HT-29 (cell line): ENCODE results near the gene SUV39H1. TPM values are rescaled to one million over a fixed set of nuclear protein-coding genes. Genes with fewer than 3 reads are reported as not detected.
"Not testable (repeated sequence)": the region's sequence is repeated elsewhere in the genome, so short reads cannot be mapped to it uniquely, and the experiment has no call there.

Source experiments
- DNase-seq: peaks from one replicate; pipeline ENCODE4 v3.0.0-alpha.2; 2015; ENCODE audit warnings: low spot score
- total RNA-seq: library from RNA; depleted of rRNA; stranded (reverse); fragments of >200 nt; shearing (Covaris generic); gene quantifications from 2 replicates; pipeline ENCODE4 v1.2.3, GENCODE V29; 2014; rRNA removed

The SUV39H1 gene, protein sequence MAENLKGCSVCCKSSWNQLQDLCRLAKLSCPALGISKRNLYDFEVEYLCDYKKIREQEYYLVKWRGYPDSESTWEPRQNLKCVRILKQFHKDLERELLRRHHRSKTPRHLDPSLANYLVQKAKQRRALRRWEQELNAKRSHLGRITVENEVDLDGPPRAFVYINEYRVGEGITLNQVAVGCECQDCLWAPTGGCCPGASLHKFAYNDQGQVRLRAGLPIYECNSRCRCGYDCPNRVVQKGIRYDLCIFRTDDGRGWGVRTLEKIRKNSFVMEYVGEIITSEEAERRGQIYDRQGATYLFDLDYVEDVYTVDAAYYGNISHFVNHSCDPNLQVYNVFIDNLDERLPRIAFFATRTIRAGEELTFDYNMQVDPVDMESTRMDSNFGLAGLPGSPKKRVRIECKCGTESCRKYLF
- 25.3 and 26.2 TPM in 2 replicates for total RNA-seq

GRCh38 chrX:48696301-48696908, at the start of gene SUV39H1:
Gene SUV39H1 (plus strand): TSS chrX:48696734. CDS start chrX:48696785, 51 bp downstream.
- DNase-seq, result peak; percentile 85

DNA sequence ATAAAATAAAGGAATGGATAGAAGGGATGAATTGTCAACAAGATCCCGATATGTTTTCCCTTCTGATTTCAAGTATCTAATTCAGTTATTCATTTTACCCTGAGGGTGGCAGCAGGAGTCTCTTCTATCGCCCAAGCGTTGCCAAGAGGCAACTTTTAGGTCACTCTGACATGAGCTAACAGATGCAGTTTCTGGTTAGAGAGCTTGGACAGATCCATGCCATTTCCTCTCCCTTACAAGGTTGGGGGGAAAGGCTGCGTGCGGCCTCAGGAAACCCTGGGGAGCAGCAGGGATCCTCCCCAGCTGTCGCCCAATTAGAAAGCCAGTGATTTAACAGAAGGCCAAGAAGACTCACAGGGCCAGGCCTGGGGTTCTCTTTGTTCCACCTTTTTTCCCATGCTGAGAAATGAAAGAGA, 48.2 kb upstream of the SUV39H1 start:
- DNase-seq, result peak; percentile 39

DNA sequence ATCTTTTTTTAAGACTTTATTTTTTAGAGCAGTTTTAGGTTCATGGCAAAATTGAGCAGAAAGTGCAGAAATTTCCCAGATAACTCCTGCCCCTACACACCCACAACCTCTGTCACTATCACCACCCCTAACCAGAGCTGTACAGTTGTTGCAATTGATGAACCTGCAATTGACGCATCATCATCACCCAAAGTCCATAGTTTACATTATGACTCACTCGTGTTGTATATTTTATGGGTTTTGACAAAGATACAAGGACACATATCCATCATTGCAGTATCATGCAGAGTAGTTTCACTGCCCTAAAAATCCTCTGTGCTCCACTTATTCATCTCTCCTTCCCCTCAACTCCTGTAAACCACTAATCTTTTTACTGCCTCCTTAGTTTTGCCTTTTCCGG, 47.4 kb upstream of the SUV39H1 start:
- no peak for DNase-seq

- not testable (repeated sequence) for DNase-seq
Observed at GRCh38 chrX:48652055-48652579, 44.4 kb upstream of the SUV39H1 start.

DNA sequence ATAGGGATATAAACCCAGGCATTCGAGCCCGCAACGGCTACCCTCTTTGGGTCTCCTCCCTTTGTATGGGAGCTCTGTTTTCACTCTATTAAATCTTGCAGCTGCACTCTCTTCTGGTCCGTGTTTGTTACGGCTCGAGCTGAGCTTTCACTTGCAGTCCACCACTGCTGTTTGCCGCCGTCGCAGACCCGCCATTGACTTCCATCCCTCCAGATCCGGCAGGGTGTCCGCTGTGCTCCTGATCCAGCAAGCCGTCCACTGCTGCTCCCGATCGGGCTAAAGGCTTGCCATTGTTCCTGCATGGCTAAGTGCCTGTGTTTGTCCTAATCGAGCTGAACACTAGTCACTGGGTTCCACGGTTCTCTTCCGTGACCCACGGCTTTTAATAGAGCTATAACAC, 41.8 kb upstream of the SUV39H1 start:
- DNase-seq, result not testable (repeated sequence)

GRCh38 chrX:48659686-48660085, 36.8 kb upstream of the SUV39H1 start:
- not testable (repeated sequence) for DNase-seq

- no peak for DNase-seq
Observed at GRCh38 chrX:48663241-48663640, 33.3 kb upstream of the SUV39H1 start.

DNA sequence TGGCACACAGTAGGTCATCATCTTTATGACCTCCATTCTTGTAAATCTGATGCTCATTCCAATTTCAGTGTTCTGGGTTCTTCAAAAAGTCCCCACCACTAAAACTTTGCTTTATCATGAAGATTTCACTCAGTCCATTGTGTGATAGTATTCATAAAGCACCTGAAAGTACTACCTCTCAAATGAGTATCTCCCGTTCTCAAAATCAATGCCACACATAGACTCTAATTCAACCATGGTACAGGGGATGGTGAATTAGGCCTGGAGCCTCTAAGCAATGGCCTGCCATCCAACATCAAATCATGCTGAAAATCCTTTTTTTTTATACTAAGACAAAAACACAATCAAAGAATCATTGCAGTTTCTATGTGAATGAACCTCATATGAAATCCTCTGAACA, 32.4 kb upstream of the SUV39H1 start:
- no peak for DNase-seq

GRCh38 chrX:48665991-48666390, 30.5 kb upstream of the SUV39H1 start:
- DNase-seq, result no peak

- no peak for DNase-seq
Observed at GRCh38 chrX:48666649-48667048, 29.9 kb upstream of the SUV39H1 start.

GRCh38 chrX:48667509-48667908, 29.0 kb upstream of the SUV39H1 start:
- DNase-seq, result no peak

GRCh38 chrX:48668187-48668586, 28.3 kb upstream of the SUV39H1 start:
- not testable (repeated sequence) for DNase-seq

DNA sequence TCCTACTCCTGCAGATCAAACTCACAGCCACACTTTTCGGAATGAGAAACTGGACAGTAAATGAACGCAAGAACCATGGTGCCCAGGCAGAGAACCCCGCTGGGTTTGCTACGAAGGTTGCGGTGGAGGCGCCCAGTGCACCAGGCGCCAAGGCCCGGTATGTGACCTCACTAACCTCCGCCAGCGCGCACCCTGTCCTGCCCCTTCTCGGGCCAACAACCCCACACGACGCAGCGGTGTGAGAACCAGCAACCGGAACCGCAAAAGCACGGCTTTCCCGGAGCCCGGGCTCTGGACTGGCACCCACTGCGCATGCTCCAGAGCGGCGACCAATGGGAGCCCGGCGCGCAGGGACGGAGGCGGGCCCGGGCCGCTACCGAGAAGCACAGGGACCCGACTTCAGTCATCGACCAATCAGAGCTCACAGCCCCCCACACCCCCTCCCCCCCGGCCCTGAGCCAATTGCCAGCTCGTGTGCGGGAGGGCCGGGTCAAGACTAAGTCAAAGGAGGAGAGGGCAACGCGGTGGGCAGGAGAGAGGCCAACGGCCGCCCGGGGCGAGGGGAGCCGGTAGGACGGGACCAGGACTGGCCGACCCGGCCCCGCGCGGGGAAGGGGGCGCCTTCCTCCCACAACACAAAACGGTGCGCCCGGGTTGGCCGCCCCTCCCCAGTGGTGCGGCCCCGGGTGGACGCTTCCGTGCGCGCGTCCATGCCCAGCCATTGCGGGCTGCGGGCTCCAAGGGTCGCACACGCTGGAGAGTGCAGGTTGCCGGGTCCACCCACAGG, 20.2 kb upstream of the SUV39H1 start:
- DNase-seq, result peak; percentile 88

GRCh38 chrX:48676893-48677270, 19.7 kb upstream of the SUV39H1 start:
- peak; percentile 34 for DNase-seq

GRCh38 chrX:48677516-48677915, 19.0 kb upstream of the SUV39H1 start:
- no peak for DNase-seq

GRCh38 chrX:48680467-48680866, 16.1 kb upstream of the SUV39H1 start:
- not testable (repeated sequence) for DNase-seq

DNA sequence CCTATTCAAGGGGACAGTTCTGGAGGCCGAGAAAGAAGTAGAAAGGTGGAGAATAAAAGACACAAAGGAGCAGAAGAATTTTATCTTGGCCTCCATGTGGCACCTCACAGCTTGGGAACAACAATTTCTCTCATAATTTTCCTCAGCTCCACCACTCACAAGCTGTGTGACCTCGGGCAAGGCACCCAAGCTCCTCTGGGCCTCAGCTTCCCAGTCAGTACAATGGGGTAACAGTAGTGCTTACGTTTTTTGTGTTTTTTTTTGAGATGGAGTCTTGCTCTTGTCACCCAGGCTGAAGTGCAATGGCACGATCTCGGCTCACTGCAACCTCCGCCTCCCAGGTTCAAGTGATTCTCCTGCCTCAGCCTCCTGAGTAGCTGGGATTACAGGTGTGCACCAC, 15.6 kb upstream of the SUV39H1 start:
- not testable (repeated sequence) for DNase-seq

GRCh38 chrX:48681539-48682183, 14.9 kb upstream of the SUV39H1 start:
- no peak for DNase-seq

- DNase-seq, result not testable (repeated sequence)
Observed at GRCh38 chrX:48682795-48683194, 13.7 kb upstream of the SUV39H1 start.

DNA sequence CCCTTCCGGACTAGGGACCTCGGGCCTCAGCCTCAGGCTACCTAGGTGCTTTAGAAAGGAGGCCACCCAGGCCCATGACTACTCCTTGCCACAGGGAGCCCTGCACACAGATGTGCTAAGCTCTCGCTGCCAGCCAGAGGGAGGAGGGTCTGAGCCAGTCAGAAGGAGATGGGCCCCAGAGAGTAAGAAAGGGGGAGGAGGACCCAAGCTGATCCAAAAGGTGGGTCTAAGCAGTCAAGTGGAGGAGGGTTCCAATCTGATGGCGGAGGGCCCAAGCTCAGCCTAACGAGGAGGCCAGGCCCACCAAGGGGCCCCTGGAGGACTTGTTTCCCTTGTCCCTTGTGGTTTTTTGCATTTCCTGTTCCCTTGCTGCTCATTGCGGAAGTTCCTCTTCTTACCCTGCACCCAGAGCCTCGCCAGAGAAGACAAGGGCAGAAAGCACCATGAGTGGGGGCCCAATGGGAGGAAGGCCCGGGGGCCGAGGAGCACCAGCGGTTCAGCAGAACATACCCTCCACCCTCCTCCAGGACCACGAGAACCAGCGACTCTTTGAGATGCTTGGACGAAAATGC, 13.0 kb upstream of the SUV39H1 start, which contains the start of gene WAS:
TSS of gene WAS (plus strand) at position 389 of the 572 bp plus-strand sequence. CDS start at position 444, 55 bp downstream.
- no peak for DNase-seq

GRCh38 chrX:48684134-48684533, 12.4 kb upstream of the SUV39H1 start:
- DNase-seq, result no peak
